Measurements from ENCODE around the gene DNAJB2. TPM values are rescaled to one million over a fixed set of nuclear protein-coding genes. Genes with fewer than 3 reads are reported as not detected.

The DNAJB2 gene
- 32.8 to 43.6 TPM (median 40.5 TPM) in 5 replicates for total RNA-seq (2022; extraction: Qiagen RNA extraction)

DNA sequence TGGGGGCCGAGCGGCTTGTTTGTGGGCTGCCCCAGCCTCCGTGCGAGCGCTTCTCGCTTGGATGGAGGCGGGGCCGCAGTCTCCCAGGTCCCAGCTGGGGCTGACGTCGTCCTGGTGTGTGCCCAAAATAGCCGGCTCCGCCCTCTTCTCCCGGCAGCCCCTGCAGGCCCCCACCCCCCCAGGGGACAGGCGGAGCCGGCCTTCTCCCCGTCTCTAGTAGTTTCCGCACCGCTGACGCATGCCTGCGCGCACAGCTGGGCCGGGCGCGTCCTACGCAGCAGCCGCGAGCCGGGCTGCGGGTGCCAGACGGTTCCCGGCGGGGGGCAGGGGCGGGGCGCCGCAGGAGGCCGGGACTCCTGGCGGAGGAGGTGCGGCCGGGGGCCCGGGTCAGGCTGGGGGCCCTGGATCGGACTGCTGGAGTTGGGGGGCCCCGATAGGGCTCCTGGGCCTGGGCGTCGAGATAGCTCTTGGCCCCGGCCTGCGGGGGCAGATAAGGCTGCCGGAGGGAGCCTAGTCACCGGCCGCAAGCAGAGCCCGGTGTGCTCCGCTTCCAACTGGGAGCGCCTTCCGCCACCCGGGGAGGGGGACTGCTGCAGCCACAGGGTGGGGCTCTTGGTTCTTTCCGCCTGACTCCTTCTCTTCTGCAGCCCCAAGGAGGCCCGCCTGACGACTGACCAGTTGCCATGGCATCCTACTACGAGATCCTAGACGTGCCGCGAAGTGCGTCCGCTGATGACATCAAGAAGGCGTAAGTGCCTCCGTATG is at the start of gene DNAJB2:
DNAJB2 (plus strand) TSS at position 216 of the 765 bp plus-strand sequence; CDS start at position 684, 468 bp downstream.

GRCh38 chr2:219245148-219245898 is 33.8 kb upstream of the DNAJB2 start, which contains the start of the genes GLB1L and STK16:
Gene GLB1L, minus strand, starts transcription at chr2:219245444. Its CDS starts 1,871 bp downstream, at chr2:219243573.
Gene STK16, plus strand, starts transcription at chr2:219245479. Its CDS starts 521 bp downstream, at chr2:219246000.

DNA sequence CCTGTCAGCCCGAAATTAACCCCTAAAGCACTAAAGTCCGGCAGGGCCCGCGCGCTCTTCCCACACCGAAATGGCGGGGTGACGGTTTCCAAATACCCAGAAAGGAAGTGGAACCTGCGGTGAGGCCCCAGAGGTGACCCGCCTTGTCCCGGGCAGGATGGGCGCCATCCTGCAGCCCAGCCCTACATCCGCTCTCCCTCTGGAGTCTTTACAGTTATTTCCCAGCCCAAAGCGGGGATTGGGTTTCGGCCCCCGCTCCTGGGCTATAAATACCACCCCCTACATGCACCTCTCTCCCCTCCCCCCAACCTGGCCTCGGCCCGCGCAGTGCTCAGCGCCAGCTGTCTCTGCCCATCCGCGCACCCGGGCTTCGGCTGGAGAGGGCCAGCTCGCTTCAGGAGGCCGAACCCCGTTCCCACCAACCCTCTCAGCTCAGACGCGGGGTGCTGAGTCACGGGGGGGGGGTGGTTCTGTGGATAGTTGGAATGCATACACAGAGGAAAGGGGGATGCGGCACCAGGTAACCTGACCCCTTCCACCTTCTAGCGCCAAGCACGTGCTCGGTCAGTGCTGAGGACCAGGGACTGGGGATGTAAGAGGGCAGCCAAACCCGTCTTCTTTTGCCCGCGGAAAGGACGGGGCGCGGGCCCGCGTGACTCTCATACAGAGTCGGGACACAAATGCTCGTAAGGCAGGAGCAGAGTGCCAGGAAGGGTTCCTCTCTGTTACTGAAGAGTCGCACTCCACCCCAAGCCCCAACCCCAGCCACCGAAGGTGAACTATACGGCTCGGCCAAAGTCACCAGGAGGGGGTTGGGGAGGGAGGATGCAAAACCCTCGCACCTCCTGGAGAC is 26.0 kb upstream of the DNAJB2 start, which contains the start of gene TUBA4B:
TUBA4B (plus strand) TSS at position 344 of the 853 bp plus-strand sequence; CDS start at position 509, 165 bp downstream.

DNA sequence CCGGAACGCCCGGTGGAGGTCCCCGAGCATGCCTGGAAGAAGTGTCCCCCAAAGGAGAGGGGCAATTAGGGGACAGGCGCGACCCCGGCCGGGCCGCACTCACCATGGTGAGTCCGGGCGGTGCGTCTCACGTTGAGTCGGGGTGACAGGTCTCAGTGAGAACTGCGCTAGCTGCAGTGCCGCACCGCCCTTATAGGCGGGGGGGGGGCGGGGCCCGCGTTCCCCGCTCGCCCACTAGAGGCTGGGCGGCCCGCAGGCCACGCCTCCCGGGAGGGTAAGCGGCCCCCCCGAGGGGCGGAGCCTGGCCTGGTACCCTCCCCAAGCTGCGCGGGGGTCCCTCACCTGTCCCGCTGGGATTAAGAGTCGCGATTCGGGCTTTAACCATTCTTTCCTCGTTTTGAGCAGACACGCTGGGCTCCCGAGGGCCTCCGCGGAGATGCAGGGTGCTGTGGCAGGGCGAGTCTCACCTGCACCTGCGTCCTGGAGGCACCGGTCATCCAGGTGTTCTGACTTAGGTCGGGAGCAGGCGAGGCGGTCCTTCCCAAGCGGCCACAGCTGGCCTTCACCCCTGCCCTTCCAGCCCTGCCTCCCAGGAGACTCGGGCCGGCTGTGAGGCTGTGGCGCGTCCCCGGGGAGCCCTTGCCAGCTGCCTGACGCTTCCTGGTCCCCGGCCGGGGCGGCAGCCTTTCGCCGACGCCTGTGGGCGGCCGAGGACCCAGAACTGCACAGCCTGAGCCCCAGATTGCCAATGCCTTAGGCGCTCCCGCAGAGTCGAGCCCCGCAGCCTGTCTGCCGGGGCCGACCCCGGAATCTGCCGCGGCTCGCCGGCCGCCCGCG is 25.2 kb upstream of the DNAJB2 start, which contains the start of gene TUBA4A:
TUBA4A (minus strand) TSS at position 166 of the 837 bp plus-strand sequence; CDS start at position 106, 60 bp downstream.

DNA sequence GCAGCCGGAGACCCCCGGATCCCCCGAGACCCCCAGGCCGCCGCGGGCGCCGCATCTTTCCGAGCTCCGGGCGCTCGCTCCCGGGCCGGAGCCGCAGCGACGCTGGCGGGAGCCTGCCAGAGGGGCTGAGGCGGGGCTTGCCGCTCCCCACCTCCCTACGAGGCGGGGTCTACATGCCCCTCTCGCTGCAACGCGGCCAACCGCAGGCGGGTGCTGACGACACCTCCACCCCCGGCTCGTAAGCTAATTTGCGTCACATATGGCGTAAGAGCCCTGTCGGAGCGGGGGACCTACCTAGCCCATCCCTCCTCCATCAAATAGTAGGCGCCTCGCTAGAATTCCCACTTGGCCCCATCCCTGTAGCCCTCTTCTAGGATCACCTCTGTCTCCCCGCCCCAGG is 30.1 kb downstream of the DNAJB2 start, which contains the start of gene PTPRN:
PTPRN (minus strand) TSS at position 124 of the 400 bp plus-strand sequence; CDS start at position 55, 69 bp downstream.

DNA sequence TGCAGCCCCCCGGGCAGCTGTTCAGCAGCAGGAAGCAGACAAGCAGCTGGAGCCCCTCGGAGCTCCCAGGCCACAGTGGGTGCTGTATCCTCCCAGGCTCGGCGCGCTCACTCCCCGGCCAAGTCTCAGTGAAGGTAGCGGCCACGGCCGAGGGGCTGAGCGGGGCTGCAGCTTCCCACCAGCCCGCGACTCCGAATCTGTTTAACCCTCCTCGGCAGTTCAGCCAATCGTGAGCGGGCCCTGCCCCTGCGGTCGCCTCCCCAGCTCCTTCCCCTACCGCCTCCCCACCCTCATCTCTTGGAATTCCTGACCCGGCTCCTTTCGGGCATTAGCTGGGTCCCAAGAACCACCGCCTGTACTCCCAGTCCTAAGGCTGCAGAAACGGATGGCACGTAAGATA is 53.4 kb downstream of the DNAJB2 start, which contains the start of gene RESP18:
RESP18 (minus strand) TSS at position 203 of the 400 bp plus-strand sequence.

Other genes starting within 250 kb of the DNAJB2 start
- gene CFAP65, start 237.8 kb upstream of the DNAJB2 start, total RNA-seq (2022; extraction: Qiagen RNA extraction), result 0.12 to 0.48 TPM (median 0.29 TPM) in 5 replicates
- gene IHH, start 218.4 kb upstream of the DNAJB2 start, total RNA-seq (2022; extraction: Qiagen RNA extraction), result 0.30 to 0.89 TPM (median 0.53 TPM) in 5 replicates
- 15.0 to 17.9 TPM (median 17.1 TPM) in 5 replicates for gene NHEJ1, start 118.6 kb upstream of the DNAJB2 start, total RNA-seq (2022; extraction: Qiagen RNA extraction)
- gene SLC23A3, start 109.3 kb upstream of the DNAJB2 start, total RNA-seq (2022; extraction: Qiagen RNA extraction), result 0.59 to 1.1 TPM (median 0.86 TPM) in 5 replicates
- gene CNPPD1, start 102.4 kb upstream of the DNAJB2 start, total RNA-seq (2022; extraction: Qiagen RNA extraction), result 37.5 to 49.4 TPM (median 49.0 TPM) in 5 replicates
- gene RETREG2, start 101.1 kb upstream of the DNAJB2 start, total RNA-seq (2022; extraction: Qiagen RNA extraction), result 58.9 to 86.5 TPM (median 84.0 TPM) in 5 replicates
- gene ZFAND2B, start 72.6 kb upstream of the DNAJB2 start, total RNA-seq (2022; extraction: Qiagen RNA extraction), result 17.4 to 22.2 TPM (median 21.2 TPM) in 5 replicates
- 20.0 to 39.6 TPM (median 30.0 TPM) in 5 replicates for gene ABCB6, start 60.4 kb upstream of the DNAJB2 start, total RNA-seq (2022; extraction: Qiagen RNA extraction)
- gene ATG9A, start 49.7 kb upstream of the DNAJB2 start, total RNA-seq (2022; extraction: Qiagen RNA extraction), result 38.4 to 49.5 TPM (median 43.9 TPM) in 5 replicates
- gene ANKZF1, start 49.6 kb upstream of the DNAJB2 start, total RNA-seq (2022; extraction: Qiagen RNA extraction), result 13.6 to 19.8 TPM (median 16.9 TPM) in 5 replicates
- 5.3 to 7.4 TPM (median 5.5 TPM) in 5 replicates for gene GLB1L, start 33.9 kb upstream of the DNAJB2 start, total RNA-seq (2022; extraction: Qiagen RNA extraction)
- 28.7 to 32.1 TPM (median 29.8 TPM) in 5 replicates for gene STK16, start 33.9 kb upstream of the DNAJB2 start, total RNA-seq (2022; extraction: Qiagen RNA extraction)
- 0.13 to 0.28 TPM (median 0.18 TPM) in 4 of 5 replicates, not detected in the other for gene TUBA4B, start 26.1 kb upstream of the DNAJB2 start, total RNA-seq (2022; extraction: Qiagen RNA extraction)
- gene TUBA4A, start 25.4 kb upstream of the DNAJB2 start, total RNA-seq (2022; extraction: Qiagen RNA extraction), result 250 to 402 TPM (median 282 TPM) in 5 replicates
- gene PTPRN, start 30.0 kb downstream of the DNAJB2 start, total RNA-seq (2022; extraction: Qiagen RNA extraction), result 1.1 to 1.8 TPM (median 1.3 TPM) in 5 replicates
- not detected in 5 replicates for gene RESP18, start 53.4 kb downstream of the DNAJB2 start, total RNA-seq (2022; extraction: Qiagen RNA extraction)
- 60.0 to 70.4 TPM (median 63.8 TPM) in 5 replicates for gene DNPEP, start 108.5 kb downstream of the DNAJB2 start, total RNA-seq (2022; extraction: Qiagen RNA extraction)
- gene DES, start 139.0 kb downstream of the DNAJB2 start, total RNA-seq (2022; extraction: Qiagen RNA extraction), result 0.07 to 0.39 TPM (median 0.24 TPM) in 5 replicates
- gene SPEG, start 155.5 kb downstream of the DNAJB2 start, total RNA-seq (2022; extraction: Qiagen RNA extraction), result 6.6 to 11.2 TPM (median 7.6 TPM) in 5 replicates
- gene GMPPA, start 219.5 kb downstream of the DNAJB2 start, total RNA-seq (2022; extraction: Qiagen RNA extraction), result 33.9 to 37.6 TPM (median 36.5 TPM) in 5 replicates
- gene ASIC4, start 235.1 kb downstream of the DNAJB2 start, total RNA-seq (2022; extraction: Qiagen RNA extraction), result 0.07 to 0.20 TPM (median 0.13 TPM) in 3 of 5 replicates, not detected in the others